Measurements from ENCODE around the gene PTPN23. TPM values are rescaled to one million over a fixed set of nuclear protein-coding genes. Genes with fewer than 3 reads are reported as not detected.

The PTPN23 gene
- total RNA-seq, 1 donor from 2014 or later = 40.3 TPM

DNA sequence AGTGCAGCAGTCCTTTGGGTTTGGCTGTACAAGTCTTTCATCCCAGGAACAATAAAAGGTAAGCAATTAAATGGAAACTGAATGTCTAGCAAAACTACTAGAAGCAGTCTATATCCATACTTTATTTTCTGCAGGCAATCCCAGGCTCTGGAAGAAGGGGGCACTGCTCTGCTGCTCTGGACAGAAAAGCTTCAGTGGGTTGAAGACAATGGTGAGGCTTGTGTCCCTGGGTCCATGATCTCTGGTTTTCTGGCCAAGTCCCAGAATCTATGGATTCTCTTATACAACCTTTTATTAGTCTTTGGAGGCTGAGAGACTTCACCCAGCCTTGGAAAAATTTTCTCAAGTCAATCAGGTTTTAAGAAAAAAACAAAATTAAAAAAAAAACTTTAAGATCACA lies 59.3 kb downstream of the PTPN23 start:
- H2AFZ ChIP-seq (ENCODE audit: low read depth, low read length) = no peak overlapping the region
- H4K20me1 ChIP-seq (ENCODE audit: insufficient read depth, low read length) = peaks cover 6% of the 10 kb centered on the region
- no peak for FAIRE-seq
- no peak overlapping the region for H3K27ac Mint-ChIP-seq (ENCODE audit: unreplicated experiment)
- no peaks in the 10 kb centered on the region for H3K36me3 ChIP-seq (ENCODE audit: insufficient read depth, low read length)
- no peak for TF ChIP-seq EZH2 (IDR thresholded peaks at IDR 0.05; ENCODE audit: insufficient read depth, low read length)
- TF ChIP-seq, protein P1, sequence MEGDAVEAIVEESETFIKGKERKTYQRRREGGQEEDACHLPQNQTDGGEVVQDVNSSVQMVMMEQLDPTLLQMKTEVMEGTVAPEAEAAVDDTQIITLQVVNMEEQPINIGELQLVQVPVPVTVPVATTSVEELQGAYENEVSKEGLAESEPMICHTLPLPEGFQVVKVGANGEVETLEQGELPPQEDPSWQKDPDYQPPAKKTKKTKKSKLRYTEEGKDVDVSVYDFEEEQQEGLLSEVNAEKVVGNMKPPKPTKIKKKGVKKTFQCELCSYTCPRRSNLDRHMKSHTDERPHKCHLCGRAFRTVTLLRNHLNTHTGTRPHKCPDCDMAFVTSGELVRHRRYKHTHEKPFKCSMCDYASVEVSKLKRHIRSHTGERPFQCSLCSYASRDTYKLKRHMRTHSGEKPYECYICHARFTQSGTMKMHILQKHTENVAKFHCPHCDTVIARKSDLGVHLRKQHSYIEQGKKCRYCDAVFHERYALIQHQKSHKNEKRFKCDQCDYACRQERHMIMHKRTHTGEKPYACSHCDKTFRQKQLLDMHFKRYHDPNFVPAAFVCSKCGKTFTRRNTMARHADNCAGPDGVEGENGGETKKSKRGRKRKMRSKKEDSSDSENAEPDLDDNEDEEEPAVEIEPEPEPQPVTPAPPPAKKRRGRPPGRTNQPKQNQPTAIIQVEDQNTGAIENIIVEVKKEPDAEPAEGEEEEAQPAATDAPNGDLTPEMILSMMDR (IDR thresholded peaks at IDR 0.05; ENCODE audit: insufficient read depth, low read depth, low read length) = no peak
- peaks cover 21% of the 10 kb centered on the region for H3K4me1 Mint-ChIP-seq (ENCODE audit: low read depth, unreplicated experiment)
- H3K36me3 Mint-ChIP-seq (ENCODE audit: low read depth, unreplicated experiment) = no peaks in the 10 kb centered on the region
- no peak overlapping the region for H3K9ac ChIP-seq (ENCODE audit: low read length)
- H3K27ac ChIP-seq (ENCODE audit: low read depth, low read length) = no peak overlapping the region
- no peak overlapping the region for H3K4me3 Mint-ChIP-seq (ENCODE audit: unreplicated experiment)
- H3K4me2 ChIP-seq (ENCODE audit: low read length) = no peak overlapping the region
- H3K27me3 ChIP-seq (ENCODE audit: insufficient read depth, low read length) = no peaks in the 10 kb centered on the region
- H3K9me3 Mint-ChIP-seq (ENCODE audit: unreplicated experiment) = no peaks in the 10 kb centered on the region
- H3K4me3 ChIP-seq (ENCODE audit: insufficient read depth, low read depth, low read length) = no peak overlapping the region
- H3K27me3 Mint-ChIP-seq (ENCODE audit: low read depth, unreplicated experiment) = no peaks in the 10 kb centered on the region
- H3K9me3 ChIP-seq (ENCODE audit: insufficient read depth, low read depth, low read length) = no peaks in the 10 kb centered on the region
- no peak for DNase-seq (ENCODE audit: low read depth)
- H3K4me1 ChIP-seq (ENCODE audit: insufficient read depth, low read length) = peaks cover 7% of the 10 kb centered on the region
- peaks cover 5% of the 10 kb centered on the region for H3K79me2 ChIP-seq (ENCODE audit: insufficient read depth, low read length)

DNA sequence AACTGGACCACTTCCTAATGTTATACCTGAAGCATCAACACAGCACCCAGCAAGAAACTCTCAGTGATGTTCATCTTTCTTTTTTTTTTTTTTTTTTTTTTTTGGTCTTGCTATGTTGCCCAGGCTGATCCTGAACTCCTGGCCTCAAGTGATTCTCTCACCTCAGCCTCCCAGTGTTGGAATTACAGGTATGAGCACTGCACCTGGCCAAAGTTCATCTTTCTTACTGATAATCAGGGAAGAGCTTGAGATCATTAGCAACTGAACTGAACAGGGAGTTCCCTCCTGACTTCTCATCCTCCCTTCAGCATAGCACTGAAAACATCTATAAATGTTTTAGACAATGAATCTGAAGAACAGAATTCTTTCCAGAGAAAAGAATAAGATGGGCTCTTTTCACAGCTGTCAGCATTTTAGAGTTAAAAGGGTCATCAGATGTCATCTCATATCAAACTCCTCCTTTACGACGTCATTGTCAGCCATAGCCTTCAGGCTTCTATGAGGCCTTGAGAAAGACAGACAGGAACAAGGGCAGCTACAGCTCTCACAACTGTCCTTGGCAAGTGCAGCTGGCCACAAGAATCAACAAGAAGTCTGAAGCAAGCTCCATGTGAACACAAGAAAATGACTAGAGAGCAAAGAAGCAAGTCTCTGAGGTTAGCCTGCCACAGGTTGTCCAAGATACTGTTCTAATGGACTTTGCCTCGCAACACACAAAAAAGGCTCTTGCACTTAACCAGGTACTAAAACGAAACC lies 61.2 kb downstream of the PTPN23 start:
- Histone ChIP-seq H3K4me1 (ENCODE audit: insufficient read depth, low read length) (peaks cover 7% of the 10 kb centered on the region), H3K4me3 (ENCODE audit: insufficient read depth, low read depth, low read length) (no peak overlapping the region), H3K79me2 (ENCODE audit: insufficient read depth, low read length) (peaks cover 5% of the 10 kb centered on the region), H3K4me2 (ENCODE audit: low read length) (no peak overlapping the region), H3K36me3 (ENCODE audit: insufficient read depth, low read length) (no peaks in the 10 kb centered on the region), H3K27ac (ENCODE audit: low read depth, low read length) (no peak overlapping the region), H2AFZ (ENCODE audit: low read depth, low read length) (no peak overlapping the region), H3K9ac (ENCODE audit: low read length) (no peak overlapping the region), H3K27me3 (ENCODE audit: insufficient read depth, low read length) (no peaks in the 10 kb centered on the region), H3K9me3 (ENCODE audit: insufficient read depth, low read depth, low read length) (no peaks in the 10 kb centered on the region), H4K20me1 (ENCODE audit: insufficient read depth, low read length) (peaks cover 6% of the 10 kb centered on the region)
- no peak for DNase-seq (ENCODE audit: low read depth)
- Mint-ChIP-seq H3K27ac (ENCODE audit: unreplicated experiment) (peak overlapping the region; percentile 26), H3K4me3 (ENCODE audit: unreplicated experiment) (no peak overlapping the region), H3K4me1 (ENCODE audit: low read depth, unreplicated experiment) (peaks cover 21% of the 10 kb centered on the region), H3K36me3 (ENCODE audit: low read depth, unreplicated experiment) (peaks cover 2% of the 10 kb centered on the region), H3K9me3 (ENCODE audit: unreplicated experiment) (no peaks in the 10 kb centered on the region), H3K27me3 (ENCODE audit: low read depth, unreplicated experiment) (no peaks in the 10 kb centered on the region)
- no peak for TF ChIP-seq EZH2 (IDR thresholded peaks at IDR 0.05; ENCODE audit: insufficient read depth, low read length)
- TF ChIP-seq, protein P1 (IDR thresholded peaks at IDR 0.05; ENCODE audit: insufficient read depth, low read depth, low read length) = no peak
- no peak for FAIRE-seq

DNA sequence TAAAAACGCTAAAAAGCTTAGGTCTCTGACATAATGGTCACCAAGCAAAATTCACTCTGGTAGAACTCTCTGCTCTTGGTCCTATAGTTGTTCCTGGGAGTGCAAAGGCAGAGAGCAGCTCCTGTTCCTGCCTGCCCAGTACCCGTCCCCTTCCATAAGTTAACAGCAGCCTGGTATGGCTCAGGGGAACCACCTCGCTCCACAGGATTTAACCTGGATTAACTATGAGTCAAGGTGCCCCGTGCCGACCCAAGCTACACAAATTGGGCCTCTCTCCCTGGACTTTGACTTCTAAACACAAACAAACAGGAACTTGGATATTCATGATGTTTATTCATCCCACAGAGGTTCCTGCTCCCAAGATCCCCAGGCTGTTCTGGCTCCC lies 62.8 kb downstream of the PTPN23 start:
- H3K36me3 Mint-ChIP-seq (ENCODE audit: low read depth, unreplicated experiment) = peaks cover 8% of the 10 kb centered on the region
- peaks cover 6% of the 10 kb centered on the region for H4K20me1 ChIP-seq (ENCODE audit: insufficient read depth, low read length)
- H3K4me1 ChIP-seq (ENCODE audit: insufficient read depth, low read length) = peaks cover 7% of the 10 kb centered on the region
- peaks cover 5% of the 10 kb centered on the region for H3K79me2 ChIP-seq (ENCODE audit: insufficient read depth, low read length)
- H3K4me3 ChIP-seq (ENCODE audit: insufficient read depth, low read depth, low read length) = no peak overlapping the region
- peaks cover 21% of the 10 kb centered on the region for H3K4me1 Mint-ChIP-seq (ENCODE audit: low read depth, unreplicated experiment)
- no peaks in the 10 kb centered on the region for H3K27me3 ChIP-seq (ENCODE audit: insufficient read depth, low read length)
- no peak overlapping the region for H3K9ac ChIP-seq (ENCODE audit: low read length)
- FAIRE-seq (no peak), DNase-seq (ENCODE audit: low read depth) (no peak)
- no peaks in the 10 kb centered on the region for H3K27me3 Mint-ChIP-seq (ENCODE audit: low read depth, unreplicated experiment)
- no peak overlapping the region for H2AFZ ChIP-seq (ENCODE audit: low read depth, low read length)
- TF ChIP-seq, protein P1 (IDR thresholded peaks at IDR 0.05; ENCODE audit: insufficient read depth, low read depth, low read length) = no peak
- no peak for TF ChIP-seq EZH2 (IDR thresholded peaks at IDR 0.05; ENCODE audit: insufficient read depth, low read length)
- peak overlapping the region; percentile 11 for H3K4me2 ChIP-seq (ENCODE audit: low read length)
- H3K27ac ChIP-seq (ENCODE audit: low read depth, low read length) = no peak overlapping the region
- no peaks in the 10 kb centered on the region for H3K9me3 Mint-ChIP-seq (ENCODE audit: unreplicated experiment)
- peak overlapping the region; percentile 83 for H3K27ac Mint-ChIP-seq (ENCODE audit: unreplicated experiment)
- no peak overlapping the region for H3K4me3 Mint-ChIP-seq (ENCODE audit: unreplicated experiment)
- no peaks in the 10 kb centered on the region for H3K9me3 ChIP-seq (ENCODE audit: insufficient read depth, low read depth, low read length)
- H3K36me3 ChIP-seq (ENCODE audit: insufficient read depth, low read length) = no peaks in the 10 kb centered on the region

All from astrocyte (in vitro differentiated cells and primary cell).